Activated CD4-positive, alpha-beta T cell treated with anti-CD3 and anti-CD28 coated beads for 24 hours (primary cell): ENCODE data around the gene ATP9B.

Experiments
- DNase-seq, 2 donors: peaks; one replicate each; pipeline ENCODE4 v3.0.0-alpha.2; 2020; ENCODE audit warnings: low read depth in 2 of 2

Gene ATP9B

DNA sequence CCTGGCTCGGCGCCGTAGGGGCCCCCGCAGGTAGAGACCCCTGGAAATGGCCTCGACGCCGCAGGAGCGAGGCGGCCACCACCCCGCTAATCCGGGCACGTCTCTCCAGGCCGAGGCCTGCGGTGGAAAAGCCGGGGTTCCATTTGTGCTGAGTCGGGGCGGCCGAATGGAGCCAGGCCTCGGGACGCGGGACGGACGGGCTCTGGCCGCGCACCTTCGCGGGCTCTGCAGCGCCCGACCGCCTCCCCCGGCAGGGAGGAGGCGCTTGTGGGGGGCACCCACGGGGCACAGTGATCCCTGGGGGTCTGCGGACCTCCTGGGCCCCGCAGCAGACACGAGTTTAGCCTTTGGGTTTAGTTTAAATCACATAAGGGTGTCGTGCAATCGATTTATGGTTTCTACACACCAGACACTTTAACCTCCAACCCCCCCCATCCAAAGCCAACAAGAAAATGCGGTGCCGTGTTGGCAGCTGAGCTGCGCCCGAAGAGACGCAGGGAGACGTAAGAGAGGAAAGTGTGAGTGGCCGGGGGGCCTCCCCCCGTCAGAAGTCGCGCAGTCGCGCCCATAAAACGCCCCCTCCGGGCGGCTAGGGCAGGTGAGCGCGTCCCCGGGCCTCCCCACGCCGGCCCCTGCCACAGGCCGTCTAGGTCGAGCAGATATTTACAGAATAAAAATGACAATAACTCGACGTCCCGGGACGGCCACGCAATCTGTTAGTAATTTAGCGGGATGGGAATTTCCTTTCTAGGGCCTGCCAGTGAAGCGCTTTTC lies 325.5 kb downstream of the ATP9B start:
- DNase-seq = peak; percentile 58 to 64

DNA sequence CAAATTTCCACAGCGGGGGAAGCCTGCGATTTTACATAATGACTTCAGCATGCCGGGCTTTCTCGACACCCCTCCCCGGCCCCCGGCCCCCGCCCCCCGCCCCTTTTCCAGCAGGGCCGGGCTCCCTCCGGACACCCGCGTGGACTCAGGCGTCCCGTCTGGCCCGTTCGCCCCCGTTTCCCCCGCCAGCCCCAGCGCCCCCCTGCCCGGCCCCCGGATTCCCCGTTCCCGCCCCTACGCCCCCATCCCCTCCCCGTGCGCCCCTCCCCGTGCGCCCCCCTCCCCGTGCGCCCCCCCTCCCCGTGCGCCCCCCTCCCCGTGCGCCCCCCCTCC lies 326.1 kb downstream of the ATP9B start:
- DNase-seq = no peak

DNA sequence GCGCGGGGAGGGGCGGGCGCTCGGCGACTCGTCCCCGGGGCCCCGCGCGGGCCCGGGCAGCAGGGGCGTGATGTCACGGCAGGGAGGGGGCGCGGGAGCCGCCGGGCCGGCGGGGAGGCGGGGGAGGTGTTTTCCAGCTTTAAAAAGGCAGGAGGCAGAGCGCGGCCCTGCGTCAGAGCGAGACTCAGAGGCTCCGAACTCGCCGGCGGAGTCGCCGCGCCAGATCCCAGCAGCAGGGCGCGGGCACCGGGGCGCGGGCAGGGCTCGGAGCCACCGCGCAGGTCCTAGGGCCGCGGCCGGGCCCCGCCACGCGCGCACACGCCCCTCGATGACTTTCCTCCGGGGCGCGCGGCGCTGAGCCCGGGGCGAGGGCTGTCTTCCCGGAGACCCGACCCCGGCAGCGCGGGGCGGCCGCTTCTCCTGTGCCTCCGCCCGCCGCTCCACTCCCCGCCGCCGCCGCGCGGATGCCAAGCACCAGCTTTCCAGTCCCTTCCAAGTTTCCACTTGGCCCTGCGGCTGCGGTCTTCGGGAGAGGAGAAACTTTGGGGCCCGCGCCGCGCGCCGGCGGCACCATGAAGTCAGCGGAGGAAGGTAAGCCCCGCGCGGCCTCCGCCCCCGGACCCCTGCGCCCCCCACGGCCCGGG lies 326.7 kb downstream of the ATP9B start, which contains the start of gene NFATC1:
TSS of gene NFATC1 (plus strand) at position 170 of the 644 bp plus-strand sequence. CDS start at position 465, 295 bp downstream.
- DNase-seq = peak; percentile 73 to 79

DNA sequence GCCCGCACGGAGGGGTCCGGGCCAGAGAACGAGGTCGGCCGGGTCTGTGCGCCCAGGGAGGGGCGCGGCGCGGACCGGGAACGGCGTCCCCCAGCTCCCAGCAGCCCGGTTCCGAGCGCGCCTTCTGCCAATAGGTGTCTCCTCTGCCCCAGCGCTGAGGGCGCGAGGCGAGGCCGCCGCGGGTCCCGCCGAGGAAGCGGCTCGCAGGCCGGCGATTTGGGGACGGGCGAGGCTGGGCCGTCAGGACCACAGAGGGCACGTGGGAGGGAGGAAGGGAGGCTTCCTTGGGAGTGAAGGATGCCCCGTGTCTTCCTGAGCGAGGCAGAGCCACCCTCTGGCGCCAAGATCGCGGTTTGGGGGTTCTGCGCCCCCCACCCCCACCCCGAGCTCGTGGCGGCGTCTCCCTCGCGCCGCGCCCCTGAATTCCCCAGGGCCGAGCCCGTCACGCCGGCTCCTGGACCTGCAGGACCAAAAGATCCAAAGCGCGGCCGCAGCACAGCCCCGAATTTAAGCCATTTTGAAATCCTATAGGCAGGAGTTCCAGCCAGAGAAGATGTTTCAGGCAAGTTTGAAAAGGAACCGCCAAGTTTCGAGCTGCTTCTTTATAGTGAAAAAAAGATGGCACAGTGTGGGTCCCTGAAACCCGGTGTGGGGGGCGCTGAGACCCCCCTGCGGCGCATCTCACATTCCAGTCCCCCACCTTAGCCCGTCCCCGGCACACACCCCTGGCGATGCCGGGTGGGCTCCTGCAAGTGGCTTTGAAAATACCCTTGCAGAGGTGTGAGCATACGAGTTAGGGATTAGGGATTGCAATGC lies 327.4 kb downstream of the ATP9B start:
- DNase-seq = no peak

DNA sequence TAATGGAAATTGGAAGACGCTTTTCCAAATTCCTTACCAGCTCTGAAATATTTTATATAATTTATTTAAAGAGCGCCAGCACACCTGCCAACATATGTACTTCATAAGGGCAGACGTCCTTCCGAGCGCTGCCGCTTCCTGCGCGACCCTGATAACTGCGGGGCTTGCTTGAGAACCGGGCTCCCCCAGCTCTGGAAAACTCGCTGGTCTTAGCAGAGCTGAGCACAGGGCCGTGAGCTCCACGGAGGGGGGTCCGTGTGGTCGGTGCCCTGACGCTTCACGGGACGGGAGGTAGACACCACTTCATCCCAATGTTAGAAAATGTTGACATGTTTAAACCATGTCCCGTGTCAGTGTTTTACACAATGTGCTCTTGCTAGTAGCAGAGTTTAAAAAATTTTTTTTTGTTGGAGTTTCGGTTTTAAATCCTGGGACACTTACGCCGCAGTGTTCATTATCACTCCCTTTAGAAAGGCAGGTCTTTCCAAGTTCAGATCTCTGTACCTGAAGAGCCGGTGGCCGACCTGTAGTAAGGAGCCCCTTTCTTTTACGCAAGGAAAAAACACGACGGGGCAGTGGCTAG lies 328.1 kb downstream of the ATP9B start:
- DNase-seq = no peak

DNA sequence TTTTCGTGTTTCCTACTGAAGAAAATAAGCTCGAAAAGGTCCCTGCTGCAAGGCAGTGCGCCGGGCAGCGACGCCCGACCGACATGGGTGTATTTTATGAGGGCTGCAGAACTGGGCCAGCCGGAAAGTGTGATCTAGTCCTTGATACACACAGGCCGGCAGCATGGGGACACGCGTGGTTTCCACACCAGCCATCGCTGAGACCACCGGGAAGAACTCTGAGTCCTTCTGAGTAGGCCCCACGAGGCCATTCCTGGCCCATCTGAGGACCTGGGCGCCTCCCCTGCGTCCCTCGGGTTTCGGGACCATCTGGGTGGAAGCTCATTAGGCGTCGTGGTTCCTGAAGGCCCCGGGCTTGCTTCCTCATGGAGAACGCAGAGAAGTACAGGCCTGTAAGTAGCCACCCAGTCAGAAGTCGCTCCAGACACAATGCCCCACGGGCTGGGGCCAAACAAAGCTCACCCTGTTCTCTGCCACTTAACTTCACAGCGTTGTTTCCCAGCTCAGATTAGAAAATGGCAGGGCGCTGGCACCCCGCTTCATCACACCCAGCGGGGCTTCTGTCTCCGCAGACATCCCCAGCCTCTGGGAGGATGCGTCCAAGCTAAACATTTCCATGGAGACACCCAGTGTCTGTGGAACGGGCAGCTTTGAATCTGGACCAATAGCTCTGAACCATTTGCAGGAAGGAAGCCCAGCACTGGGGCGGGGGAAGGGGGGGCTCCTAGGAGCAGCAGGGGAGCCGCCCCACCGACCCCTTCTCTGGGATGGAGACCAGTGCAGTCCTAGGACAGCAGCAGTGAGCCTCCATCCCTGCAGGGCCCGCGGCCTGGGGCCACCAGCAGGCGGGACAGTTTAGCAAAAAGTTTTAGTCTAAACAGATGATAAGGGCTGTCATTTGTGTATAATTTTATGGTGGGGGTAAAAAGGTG lies 328.9 kb downstream of the ATP9B start:
- DNase-seq = no peak

DNA sequence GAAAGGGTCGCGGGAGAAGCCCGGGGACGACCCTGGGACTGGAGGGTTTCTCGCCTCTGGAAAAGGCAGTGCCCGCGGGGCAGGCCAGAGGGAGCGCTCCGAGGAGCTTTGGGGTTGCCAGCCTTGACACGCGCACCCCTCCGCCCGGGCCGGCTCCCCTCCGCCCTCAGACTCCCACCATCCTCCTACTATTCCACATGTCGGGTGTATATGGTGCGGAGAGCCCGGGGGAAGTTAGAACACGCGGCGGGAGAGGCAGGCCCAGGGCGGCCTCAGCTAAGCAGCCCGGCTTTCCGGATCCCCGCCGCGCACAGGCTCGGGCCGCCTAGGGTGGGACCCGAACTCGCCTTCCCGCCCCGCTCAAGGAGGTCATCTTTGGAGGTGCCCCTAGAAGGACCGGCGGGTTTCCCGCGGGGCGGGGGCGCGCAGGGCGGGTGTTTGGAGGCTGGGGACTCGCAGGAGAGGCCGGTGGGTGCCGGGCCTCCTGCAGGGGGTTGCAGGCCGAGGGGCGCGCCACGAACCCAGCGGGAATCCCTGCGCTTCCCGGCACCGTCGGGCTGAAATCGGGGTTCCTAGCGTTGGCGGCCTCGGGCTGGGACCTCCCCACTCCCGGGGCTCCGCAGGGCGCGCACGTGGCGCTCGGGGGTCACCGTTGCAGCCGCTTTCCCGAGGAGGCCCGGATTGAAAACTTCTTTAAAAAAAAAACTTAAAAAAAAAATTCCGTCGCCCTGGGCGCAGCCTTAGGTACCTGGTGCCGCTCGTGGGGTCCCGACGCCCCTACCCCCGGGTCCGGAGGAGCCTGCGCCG lies 330.3 kb downstream of the ATP9B start:
- no peak for DNase-seq

DNA sequence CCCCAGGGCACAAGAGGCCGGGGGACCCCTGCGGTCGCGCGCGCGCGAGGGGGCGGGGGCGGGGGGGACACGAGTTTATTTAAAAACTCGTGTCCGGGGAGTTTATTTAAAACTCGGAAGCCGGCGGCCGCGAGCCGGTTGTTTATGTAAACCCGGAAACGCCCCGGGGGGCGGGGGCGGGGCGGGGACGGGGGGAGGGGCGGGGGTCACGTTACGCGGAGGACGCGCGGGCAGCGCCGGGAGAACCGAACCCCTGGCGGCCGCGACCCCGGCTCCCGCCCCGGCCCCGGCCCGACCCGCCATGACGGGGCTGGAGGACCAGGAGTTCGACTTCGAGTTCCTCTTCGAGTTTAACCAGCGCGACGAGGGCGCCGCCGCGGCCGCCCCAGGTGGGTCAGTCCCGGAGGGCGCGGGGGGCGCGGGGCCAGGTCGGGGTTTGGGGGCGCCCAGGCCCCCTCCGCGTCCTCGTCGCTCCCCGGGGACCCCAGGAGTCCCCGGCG lies 330.9 kb downstream of the ATP9B start:
- DNase-seq = no peak

DNA sequence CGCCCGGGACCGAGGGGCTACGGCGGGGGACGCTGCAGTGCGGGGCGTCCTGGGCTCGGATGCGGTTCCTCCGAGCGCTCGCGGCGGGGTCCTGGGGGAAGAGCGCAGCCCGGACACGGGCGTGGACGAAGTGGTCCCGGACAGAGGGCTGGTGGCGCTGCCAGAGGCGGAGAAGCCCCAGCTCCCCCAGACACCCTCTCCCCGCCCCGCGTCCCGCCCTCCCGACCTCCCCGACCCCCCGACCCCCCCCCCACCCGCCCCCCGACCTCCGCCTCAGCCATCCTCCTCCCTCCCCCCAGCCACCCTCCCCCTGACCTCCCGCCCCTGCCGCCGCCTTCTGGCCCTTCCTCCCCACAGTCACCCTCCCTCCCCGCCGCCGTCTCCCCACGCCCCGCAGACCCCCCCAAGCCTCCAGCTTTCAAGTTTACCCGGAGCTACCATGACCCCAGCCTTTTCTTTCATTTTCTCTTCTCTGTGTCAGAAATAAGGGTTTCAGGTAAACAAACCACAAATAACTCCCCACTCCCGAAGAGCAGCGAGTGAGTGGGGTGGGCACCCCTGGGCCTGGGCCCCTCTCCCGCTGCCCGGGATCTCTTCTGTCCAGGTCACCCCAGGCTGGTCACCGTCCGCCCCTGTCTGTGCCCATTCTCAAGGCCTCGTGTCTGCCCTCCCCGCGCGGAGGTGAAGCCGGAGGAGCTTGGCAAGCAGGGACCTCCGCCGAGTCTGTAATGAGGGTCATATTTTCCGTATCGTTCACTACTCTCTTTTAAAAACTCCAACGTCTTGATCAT lies 331.6 kb downstream of the ATP9B start:
- no peak for DNase-seq

DNA sequence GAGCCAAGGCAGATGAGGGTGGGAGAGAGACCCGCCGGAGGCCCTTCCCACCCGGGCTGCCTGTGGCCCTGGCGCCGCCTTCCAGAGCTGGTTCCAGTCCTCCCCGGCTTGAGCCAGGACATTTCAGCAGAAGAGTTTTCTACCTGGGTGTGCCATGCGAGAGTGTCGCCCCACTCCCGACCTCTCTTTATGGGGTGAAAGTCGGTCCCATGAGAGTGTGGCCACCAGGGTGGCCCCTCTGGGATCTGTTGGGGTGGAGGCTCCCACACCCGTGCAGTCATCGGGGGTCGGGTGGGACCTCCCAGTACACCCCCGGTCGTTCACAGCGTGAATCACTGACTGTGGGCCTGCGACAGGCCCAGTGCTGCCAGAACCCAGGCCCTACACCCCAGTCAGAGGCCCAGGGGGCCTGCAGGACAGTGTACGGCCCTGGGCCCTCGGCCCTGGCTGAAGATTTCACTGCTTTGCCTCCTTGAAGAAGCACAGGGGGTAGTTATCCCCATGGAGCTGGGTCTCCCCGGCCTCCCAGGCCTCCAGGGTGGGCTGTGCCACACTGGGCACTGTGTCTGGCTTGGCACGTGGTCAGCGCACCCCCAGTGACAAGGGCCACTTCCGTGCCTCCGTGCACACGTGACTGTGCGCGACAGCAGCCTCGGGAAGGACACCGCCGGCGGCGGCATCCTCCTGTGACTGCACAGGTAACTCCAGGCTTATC lies 332.5 kb downstream of the ATP9B start:
- no peak for DNase-seq

DNA sequence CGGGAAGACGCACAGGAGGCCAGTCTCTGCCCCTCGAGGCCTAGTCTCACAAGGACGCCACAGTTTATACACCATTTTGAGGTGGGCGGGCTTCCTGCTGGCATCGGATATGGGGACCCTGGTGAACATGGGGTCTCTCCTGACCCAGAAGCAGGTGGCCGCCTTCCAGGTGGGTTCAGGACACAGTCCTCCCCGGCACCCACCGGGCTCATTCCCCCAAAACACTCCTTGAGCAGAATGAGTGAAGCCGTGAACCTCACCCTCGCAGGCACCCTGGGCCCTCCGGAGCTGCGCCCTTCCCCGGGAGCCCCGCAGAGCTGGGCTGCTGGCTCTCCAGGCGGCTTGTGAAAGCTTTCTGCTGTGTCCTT lies 333.0 kb downstream of the ATP9B start:
- no peak for DNase-seq

DNA sequence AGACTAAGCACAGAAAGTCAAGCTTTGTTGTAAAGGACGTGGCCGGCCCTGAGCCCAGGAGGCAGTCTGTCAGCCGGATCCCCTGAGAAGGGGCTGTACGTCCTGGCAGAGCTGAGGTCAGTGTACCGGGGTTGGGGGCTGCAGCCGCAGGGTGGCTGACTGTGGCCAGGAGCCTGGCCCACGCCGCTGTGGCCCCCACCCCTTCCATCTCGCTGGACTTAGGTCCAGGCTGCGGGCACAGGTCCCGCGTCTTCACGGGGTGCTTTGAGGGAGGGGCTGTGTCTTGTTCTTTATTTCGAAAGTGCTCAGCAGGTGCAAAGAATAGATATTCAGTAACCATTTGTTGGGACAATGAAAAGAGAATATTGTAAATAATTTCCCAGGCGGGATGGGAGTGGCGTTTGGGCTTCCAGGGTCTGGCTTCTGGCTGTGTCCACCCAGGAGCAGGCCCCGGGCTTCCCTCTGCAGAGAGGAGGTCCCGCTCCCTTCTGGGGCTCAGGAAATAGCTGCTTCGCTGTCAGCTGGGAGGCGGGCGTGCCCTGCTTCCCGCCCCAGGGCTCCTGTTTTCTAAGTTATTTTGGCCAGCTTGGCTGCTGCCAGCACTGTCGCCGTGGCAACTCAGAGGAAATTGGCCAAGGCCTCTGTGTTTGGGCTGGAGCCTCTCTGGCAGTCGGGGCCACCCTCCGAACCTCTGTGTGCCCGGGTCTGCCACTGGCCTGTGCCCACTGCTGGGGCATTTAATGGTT lies 334.0 kb downstream of the ATP9B start:
- DNase-seq = no peak

DNA sequence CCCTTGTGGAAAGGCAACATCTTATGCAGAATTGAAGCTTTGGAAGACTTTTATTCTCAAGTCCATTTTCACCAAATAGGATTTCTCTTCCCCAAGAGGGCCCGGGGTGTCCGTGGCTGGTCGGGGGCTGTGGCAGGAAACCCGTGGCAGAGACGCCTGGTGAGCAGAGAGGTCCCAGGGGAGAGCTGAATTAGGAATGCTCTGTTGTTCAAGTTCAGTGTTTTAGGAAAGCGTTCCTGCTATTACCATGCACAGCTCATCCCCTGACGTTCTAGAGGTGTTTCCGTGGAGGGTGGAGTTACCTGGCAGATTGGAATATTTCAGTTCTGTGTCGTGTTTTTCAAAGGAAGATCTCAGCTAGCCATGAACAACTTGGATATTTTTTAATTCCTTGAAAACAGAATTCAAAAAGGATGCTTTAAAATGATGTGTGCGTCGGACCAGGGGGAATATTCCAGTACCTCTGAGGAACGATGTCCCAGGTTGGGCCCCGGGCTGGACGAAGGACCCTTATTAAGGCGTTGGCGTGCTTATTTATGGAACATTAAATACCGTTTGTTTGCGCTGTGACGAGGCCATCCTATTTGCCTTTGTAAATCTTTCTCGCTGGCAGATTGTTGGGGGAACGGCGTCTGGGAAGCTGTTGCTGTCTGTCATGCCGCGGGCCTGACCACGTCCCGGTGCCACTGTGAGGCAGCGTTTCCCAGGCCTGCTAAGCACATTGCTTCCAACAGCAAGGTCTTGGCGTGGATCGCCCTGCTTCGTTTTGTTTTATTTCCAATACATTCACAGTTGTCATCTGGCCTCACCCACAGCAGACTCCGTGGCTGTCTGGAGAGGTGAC lies 334.8 kb downstream of the ATP9B start:
- DNase-seq = no peak

DNA sequence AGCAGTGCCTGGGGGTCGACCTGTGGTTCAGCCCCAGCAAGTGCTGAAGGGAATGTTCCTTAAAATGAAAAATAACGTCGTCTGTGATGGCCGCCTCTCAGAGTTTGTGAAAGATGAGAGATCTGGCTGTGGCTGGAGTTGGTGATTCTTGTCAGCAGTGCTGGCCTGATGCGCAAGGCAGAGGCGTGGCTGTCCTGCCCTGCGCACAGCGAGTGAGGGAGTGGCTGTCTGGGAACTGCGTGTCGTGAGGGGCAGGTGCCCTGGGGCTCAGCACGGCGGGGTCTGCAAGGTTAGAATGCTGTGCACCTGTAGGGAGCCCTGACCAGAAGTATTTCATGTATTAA lies 335.3 kb downstream of the ATP9B start:
- DNase-seq = no peak

DNA sequence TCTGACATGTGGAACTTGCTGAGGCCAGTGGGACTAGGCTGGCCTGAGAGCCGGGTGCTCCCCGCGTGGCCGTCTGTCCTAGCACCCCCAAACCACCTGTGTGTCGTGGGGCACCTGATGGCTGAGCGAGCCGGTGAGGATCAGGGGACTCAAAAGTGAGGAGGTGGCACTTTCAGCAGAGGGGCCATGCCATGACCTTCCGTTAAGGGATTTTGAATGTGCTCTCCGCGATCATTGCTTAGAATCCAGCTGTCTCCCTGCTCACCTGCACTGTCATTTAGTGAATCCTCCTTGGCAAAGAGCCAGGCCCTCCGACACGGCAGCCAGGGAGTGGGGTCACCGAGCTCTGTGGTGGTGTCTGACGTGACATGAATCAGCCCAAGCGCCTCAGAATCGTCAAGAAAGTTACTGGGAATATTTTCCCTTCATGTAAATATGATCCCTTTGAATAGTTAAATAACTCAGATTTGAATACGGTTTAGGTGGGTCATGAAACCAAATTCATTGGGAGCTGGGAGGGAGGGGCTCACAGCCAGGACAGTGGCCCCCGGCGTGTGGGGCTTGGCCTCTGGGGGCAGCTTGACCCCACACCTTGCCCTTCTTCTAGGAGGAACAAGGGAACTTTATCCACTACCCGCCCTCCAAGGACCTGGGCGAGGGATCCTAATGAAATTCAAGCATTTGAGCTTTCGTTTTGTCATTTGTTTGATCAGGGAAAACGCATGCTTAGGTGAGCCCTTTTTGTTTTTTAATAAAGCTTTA lies 336.0 kb downstream of the ATP9B start:
- DNase-seq = peak in 1 of 2 donors; percentile 73

DNA sequence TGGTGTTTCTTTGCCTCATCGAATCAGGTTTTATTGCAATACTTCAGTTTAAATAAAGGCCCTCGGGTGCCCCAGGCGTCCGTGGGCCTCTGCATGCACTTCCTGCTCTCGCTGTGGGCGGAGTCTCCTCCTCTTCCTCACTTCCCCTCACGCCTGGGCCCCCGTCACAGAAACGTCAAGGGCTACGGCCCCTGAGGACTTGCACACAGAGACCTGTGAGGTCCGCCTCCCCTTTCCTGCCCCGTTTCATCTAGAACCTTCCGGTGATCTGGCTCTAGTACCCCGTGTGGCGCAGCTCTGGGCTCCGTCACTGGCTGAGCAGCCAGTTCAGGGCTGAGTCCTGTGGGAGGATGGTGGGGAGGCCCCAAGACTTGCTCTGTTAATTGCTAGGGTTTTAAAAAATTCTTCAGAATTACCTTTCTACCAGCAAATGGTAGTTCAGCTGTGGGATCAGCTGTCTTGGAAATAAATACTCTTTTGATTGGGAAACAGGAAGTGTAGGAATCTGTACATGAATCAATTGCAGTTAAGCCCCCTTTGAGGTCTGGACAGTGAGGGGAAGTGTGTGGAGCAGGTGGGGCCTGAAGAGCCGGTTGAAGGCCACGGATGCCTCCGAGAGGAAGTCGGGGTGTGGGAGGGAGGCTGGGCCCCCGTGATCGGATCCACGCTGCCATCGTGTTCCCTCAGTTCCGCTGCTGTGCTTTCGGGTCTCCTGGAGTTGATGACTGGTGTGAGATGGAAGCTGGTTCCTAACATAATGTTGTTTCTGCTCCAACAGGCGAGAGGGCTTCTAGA lies 336.8 kb downstream of the ATP9B start:
- peak; percentile 64 to 77 for DNase-seq
